GM21447 (cell line): Measurements from ENCODE around the gene PUM1.
"Not testable (repeated sequence)": the region's sequence is repeated elsewhere in the genome, so short reads cannot be mapped to it uniquely, and the experiment has no call there.

Experiments
- ATAC-seq: cut with Tn5 transposase; IDR thresholded peaks from one replicate; pipeline ENCODE4 v1.9.1; 2021; ENCODE audit not compliant: unreplicated experiment

PUM1 gene

GRCh38 chr1:30997463-30998057 is 68.0 kb downstream of the PUM1 start:
- ATAC-seq: no peak

DNA sequence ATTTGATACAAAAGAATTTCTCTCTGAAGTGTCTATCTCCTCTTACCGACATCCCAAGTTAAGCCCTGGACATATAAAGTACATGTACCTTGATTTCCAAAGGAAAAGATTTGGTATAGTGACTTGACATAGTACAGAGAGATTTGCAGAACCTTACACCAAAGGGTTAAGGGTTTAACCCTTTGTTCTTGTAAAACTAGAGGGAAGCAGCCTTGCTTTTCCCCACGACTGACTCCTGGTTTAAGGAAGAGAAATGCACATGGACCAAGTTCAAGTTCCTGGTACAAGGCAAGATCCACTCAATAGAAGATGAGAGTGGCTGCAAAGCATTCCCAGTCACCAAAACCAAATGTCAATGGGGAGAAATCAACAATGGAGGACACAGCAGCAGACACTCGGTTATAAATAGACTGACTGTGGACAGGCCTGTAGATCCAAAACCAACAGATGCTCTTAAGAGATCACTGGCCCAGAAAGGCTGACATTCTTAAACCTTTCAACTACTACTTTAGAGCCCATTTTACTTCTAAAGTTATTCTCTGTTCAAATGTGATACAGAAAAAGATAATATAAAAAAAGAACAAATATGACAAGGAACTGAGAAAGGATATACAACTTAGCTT is 69.4 kb downstream of the PUM1 start:
- no peak for ATAC-seq

DNA sequence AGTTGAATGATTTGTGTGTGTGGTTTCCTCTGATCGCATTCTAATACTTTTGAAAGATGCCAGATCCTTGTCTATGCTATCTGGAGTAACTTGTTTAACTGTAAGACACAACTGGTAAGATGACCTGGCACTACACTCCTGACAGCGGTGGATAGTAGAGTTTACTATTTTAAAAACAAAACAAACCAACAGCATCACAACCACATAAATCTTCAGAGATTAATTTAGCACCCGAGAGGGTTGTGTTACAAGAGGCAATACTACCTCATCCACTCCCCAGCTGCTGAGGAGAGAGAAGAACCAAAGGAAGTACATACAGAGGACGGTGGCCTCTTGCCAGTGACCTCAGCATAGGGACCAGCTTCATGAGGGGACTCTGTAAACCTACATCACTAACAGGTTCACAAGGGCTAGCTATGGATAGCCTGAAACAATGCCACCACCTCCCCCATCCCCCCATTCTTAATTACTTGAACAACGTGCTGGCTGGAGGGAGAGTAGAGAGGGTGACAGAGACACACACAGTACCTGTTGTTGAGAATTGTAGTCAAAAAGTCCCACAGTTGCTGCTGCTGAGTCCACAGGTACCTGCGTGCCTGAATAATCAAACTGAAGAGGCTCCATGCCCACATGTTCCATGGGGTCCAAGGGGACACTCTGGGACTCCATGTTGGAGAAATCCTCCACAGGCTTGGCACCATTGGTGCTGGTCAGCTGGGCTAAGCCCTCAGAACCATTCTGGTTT is 73.5 kb downstream of the PUM1 start:
- no peak for ATAC-seq

GRCh38 chr1:30990591-30990990 is 74.9 kb downstream of the PUM1 start:
- ATAC-seq: no peak

GRCh38 chr1:30988045-30988444 is 77.5 kb downstream of the PUM1 start:
- no peak for ATAC-seq

GRCh38 chr1:30986755-30987154 is 78.8 kb downstream of the PUM1 start:
- no peak for ATAC-seq

- no peak for ATAC-seq
Measured at GRCh38 chr1:30984991-30985503, 80.5 kb downstream of the PUM1 start.

DNA sequence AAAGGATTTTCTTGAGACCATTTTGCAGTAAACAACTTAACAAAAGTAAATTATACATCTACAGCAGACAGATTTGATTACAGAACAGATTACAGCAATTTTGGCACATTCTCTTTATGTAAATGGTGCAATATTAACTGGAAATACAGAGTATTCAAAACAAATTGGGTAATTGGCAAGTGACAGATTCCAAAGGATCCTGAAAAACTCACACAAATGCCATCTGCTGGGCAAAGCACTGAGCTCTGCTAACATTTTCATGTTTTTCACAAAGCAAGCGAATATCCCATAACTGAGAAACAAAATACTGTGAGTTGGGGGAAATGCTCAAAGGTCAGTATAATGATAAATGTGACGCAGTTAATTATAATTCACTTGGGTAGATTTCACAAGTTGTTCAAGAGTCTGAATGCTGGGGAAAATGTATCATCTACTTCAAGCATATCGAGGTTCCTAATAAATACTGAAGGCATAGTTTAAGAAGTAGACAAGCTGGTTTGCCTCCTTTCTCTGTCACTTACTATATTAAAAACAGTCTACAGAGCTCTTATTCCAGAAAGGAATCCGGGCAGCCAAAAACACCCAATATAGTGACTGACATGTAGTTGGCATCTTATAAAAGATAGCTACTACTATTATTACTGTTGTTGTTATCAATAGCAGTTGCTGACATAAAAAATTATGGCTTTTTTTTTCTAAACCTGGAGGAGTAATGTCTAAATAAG is 81.2 kb downstream of the PUM1 start:
- no peak for ATAC-seq

DNA sequence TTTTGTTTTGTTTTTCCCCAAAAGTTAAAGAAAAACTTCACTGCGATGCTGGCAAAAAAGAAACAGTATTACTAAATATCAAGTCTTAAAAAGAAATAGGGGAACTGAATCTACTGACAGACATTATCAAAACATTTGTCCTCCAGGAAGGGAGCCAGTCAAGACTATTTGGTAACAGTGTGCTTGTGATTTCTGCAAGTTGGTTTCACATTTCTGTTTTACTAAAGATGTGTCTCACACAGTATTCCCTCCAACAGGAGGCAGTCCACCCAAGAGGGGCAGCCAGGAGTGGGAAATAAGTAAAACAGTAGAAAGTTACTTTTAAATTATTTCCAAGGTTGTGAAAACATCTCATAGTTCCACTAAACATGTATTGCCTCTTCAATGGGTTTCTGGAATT is 82.6 kb downstream of the PUM1 start:
- ATAC-seq: no peak

DNA sequence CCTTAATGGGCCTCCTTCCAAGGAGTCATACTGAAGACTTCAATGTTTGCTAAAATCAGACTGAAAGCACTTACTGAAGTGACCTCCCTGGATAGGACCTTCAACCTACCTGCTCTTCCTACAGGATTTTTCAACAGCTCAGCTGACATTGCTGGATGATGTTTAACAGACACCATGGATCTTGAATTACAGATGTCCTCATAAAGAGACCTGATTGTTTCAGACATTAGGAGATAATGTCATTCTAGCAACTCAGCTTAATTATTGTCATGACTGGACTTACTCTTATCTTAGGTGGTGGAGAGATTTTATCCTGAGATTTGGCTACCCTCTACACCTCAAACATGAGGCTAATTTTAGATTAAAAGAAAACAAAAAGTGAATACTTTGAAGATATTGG is 83.1 kb downstream of the PUM1 start:
- no peak for ATAC-seq

- no peak for ATAC-seq
Measured at GRCh38 chr1:30981172-30981571, 84.3 kb downstream of the PUM1 start.

- no peak for ATAC-seq
Measured at GRCh38 chr1:30977511-30977910, 88.0 kb downstream of the PUM1 start.

DNA sequence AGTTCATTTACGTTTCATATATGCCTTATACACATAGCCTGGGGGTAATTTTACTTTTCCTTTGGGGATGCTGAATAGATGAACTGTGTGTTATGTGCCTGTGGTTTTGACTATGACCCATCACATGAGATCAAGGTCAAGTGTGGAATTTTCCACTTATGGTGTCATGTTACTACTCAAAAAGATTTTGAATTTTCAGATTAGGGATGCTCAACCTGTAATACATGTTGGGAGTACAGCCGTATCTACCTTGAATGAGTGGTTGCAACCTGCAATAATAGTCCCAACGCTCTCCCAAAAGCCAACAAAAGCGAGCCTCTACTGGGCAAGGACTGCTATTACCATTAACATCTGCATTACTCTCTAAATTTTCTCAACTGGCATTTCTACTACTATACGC is 88.4 kb downstream of the PUM1 start:
- no peak for ATAC-seq

DNA sequence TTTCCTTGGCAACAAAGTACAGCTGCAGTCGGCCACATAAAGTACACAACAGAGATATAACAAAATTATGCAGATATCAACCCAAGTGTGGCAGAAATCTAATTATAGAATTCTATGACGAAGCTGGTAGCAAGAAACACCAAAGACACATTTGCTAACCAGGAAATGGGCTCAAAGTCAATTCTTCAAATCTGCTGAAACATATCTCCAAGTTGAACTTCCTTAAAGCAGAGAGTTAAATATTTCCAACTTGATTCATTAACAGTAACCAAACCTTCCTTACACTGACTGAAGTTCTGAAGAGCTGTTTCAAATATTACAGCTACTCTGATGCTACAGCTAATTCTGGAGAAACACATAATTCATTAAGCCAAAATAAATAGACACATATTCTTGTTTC is 89.4 kb downstream of the PUM1 start:
- ATAC-seq: no peak

GRCh38 chr1:30975217-30975616 is 90.3 kb downstream of the PUM1 start:
- no peak for ATAC-seq

GRCh38 chr1:30974536-30974935 is 91.0 kb downstream of the PUM1 start:
- ATAC-seq: no peak

GRCh38 chr1:30972349-30972748 is 93.2 kb downstream of the PUM1 start:
- ATAC-seq: not testable (repeated sequence)

DNA sequence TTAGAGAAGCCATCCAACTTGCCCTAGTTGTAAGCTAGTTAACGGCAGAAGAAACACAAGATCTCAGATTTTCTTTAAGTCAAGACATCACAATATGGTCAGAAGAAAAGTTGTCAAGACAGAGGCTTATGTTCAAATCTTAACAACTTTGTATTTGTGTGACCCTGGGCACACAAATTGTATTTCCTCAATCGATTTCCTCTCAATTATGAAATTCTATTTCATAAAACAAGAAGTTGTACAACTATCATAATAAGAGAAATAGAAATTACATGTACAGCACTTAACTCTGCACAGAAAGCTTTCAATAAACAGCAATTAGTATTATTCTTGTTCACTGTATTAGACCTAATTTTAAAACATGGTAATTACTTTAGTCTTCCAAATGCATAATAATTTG is 94.0 kb downstream of the PUM1 start:
- ATAC-seq: no peak

DNA sequence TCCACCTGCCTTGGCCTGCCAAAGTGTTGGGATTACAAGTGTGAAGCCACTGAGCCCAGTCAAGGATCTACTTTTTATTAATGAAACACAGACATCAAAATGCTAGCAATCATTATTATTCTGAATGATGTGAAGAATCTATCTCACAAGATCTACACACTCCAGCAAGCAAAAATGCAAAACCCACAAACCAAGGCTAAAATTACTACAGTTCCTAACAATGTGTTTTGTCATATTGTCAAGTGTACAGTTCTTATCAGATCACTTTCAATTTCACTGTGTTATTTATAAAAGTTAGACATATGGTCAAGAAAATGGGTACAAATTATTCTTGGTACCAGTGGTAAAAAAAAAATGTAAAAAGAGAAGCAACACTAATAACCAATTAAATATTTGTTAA is 95.6 kb downstream of the PUM1 start:
- ATAC-seq: no peak

- ATAC-seq: no peak
Measured at GRCh38 chr1:30968220-30968971, 97.1 kb downstream of the PUM1 start.
